Lower leg skin (tissue), 4 donors: Measurements from ENCODE around the gene PLEKHG1. TPM values are rescaled to one million over a fixed set of nuclear protein-coding genes. Genes with fewer than 3 reads are reported as not detected.

Source experiments
- DNase-seq, 2 donors: peaks; one replicate each; pipeline ENCODE4 v3.0.0-alpha.2; 2019; ENCODE audit warnings: low spot score in 2 of 2
- H3K4me3 ChIP-seq: fragments of 200-600 bp; sonication (generic); 2 replicates; pipeline ENCODE4 v1.5.1; 2017; ENCODE audit warnings: mild to moderate bottlenecking, low read depth; ENCODE audit not compliant: poor library complexity, severe bottlenecking
- POLR2A ChIP-seq, 2 donors: fragments of 450-650 bp; IDR thresholded peaks; one replicate each; pipeline ENCODE4 v1.6.1; 2016 to 2017; ENCODE audit warnings: antibody characterized with exemption in 2 of 2, mild to moderate bottlenecking in 1 of 2, moderate library complexity in 1 of 2
- WGBS, 2 donors: methylation state at CpG; one replicate each; pipeline ENCODE4 v1.1.5; 2018; 5-methylcytosine and 5-hydroxymethylcytosine counted together
- intact Hi-C: fragments of 100-400 bp; cut with DNase I; formaldehyde crosslinking; loops from one replicate; pipeline ENCODE4 v1.15.0; 2023; ENCODE audit warnings: low total_unique reads
- total RNA-seq, 4 donors: library from RNA; depleted of rRNA; stranded (reverse); fragments of >200 nt; gene quantifications; one replicate each; pipeline ENCODE4 v1.1.0, GENCODE V29; 2016
- TF ChIP-seq, protein P1 (sequence below), 3 donors: fragments of 450-650 bp; IDR thresholded peaks; one replicate each; pipeline ENCODE4 v1.5.1; 2016; ENCODE audit warnings: antibody characterized with exemption in 3 of 3, mild to moderate bottlenecking in 3 of 3, moderate library complexity in 2 of 3

PLEKHG1 gene
- total RNA-seq, 4 donors from 2014 or later, result 29.7 to 59.9 (median 42.3) TPM

- H3K4me3 ChIP-seq, result no peak overlapping the region
- no peak for TF ChIP-seq POLR2A (IDR thresholded peaks at IDR 0.05)
- TF ChIP-seq, protein P1, sequence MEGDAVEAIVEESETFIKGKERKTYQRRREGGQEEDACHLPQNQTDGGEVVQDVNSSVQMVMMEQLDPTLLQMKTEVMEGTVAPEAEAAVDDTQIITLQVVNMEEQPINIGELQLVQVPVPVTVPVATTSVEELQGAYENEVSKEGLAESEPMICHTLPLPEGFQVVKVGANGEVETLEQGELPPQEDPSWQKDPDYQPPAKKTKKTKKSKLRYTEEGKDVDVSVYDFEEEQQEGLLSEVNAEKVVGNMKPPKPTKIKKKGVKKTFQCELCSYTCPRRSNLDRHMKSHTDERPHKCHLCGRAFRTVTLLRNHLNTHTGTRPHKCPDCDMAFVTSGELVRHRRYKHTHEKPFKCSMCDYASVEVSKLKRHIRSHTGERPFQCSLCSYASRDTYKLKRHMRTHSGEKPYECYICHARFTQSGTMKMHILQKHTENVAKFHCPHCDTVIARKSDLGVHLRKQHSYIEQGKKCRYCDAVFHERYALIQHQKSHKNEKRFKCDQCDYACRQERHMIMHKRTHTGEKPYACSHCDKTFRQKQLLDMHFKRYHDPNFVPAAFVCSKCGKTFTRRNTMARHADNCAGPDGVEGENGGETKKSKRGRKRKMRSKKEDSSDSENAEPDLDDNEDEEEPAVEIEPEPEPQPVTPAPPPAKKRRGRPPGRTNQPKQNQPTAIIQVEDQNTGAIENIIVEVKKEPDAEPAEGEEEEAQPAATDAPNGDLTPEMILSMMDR (IDR thresholded peaks at IDR 0.05), result no peak
- WGBS, 2 donors, result 79 to 81% methylated on average over 3 of the region's 3 CpGs
- no peak for DNase-seq
- intact Hi-C loops, result no loop called here
Measured at GRCh38 chr6:150617062-150617461, 17.4 kb downstream of the PLEKHG1 start.

GRCh38 chr6:150617496-150618460 lies 18.1 kb downstream of the PLEKHG1 start:
- TF ChIP-seq, protein P1 (IDR thresholded peaks at IDR 0.05), result no peak
- TF ChIP-seq POLR2A (IDR thresholded peaks at IDR 0.05), result no peak
- intact Hi-C loops, result no loop called here
- DNase-seq, result no peak
- H3K4me3 ChIP-seq, result no peak overlapping the region
- WGBS, 2 donors, result 80 to 81% methylated on average over 6 of the region's 6 CpGs

- no peak overlapping the region for H3K4me3 ChIP-seq
- TF ChIP-seq, protein P1 (IDR thresholded peaks at IDR 0.05), result no peak
- TF ChIP-seq POLR2A (IDR thresholded peaks at IDR 0.05), result no peak
- 98 to 99% methylated on average over 3 of the region's 3 CpGs for WGBS, 2 donors
- intact Hi-C loops, result no loop called here
- DNase-seq, result no peak
Measured at GRCh38 chr6:150619275-150619674, 19.6 kb downstream of the PLEKHG1 start.

- 82% methylated on average over 3 of the region's 3 CpGs for WGBS, 2 donors
- no peak overlapping the region for H3K4me3 ChIP-seq
- intact Hi-C loops, result no loop called here
- no peak for DNase-seq
- no peak for TF ChIP-seq POLR2A (IDR thresholded peaks at IDR 0.05)
- TF ChIP-seq, protein P1 (IDR thresholded peaks at IDR 0.05), result no peak
Measured at GRCh38 chr6:150620244-150620643, 20.6 kb downstream of the PLEKHG1 start.

GRCh38 chr6:150620763-150621162 lies 21.1 kb downstream of the PLEKHG1 start:
- WGBS, 2 donors, result 93 to 94% methylated on average over 2 of the region's 2 CpGs
- intact Hi-C loops, result no loop called here
- TF ChIP-seq, protein P1 (IDR thresholded peaks at IDR 0.05), result no peak
- no peak for TF ChIP-seq POLR2A (IDR thresholded peaks at IDR 0.05)
- no peak overlapping the region for H3K4me3 ChIP-seq
- DNase-seq, result no peak
